Measurements from ENCODE around the gene ANGEL2. TPM values are rescaled to one million over a fixed set of nuclear protein-coding genes. Genes with fewer than 3 reads are reported as not detected.
"Not testable (repeated sequence)": the region's sequence is repeated elsewhere in the genome, so short reads cannot be mapped to it uniquely, and the experiment has no call there.

Gene ANGEL2
- total RNA-seq, 1 experiment from 2014 or later: 25.5 TPM

DNA sequence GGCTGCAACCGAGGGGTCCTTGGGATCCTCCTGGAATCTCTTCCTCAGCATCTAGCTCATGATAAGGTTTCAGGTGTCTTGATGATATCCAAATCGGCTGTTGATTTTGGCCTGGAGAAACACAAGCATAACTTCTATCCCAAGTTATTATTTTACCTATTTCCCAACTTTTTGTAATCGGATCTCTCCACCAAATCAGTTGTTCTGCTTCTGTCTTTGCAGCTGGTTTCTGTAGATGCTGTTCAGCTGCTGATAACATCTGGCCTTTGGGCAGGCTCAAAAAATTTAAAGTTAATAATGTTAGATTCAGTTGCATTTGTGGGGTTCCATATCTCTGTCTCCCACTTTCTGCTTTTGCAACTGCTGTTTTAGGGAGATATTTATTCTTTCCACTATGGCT, 11.4 kb upstream of the ANGEL2 start:
- RAD21 ChIA-PET (ENCODE audit: low non-redundant PET in 1 of 2, low total read pairs in 2 of 2, uncharacterized antibody in 2 of 2, unreplicated experiment in 2 of 2); H2AFZ ChIP-seq (ENCODE audit: low read depth, low read length, poor library complexity, severe bottlenecking); H3K79me2 ChIP-seq (ENCODE audit: insufficient read depth, low read length); BruUV-seq (replicated peaks); H3K27ac ChIP-seq (ENCODE audit: low read depth, low read length); H3K9me3 ChIP-seq (ENCODE audit: control insufficient read depth in 1 of 2, insufficient read depth in 1 of 2, low read depth in 1 of 2, low read length in 2 of 2); H3K4me1 ChIP-seq (ENCODE audit: control insufficient read depth in 1 of 2, insufficient read depth in 2 of 2, low read length in 2 of 2); DNase-seq (ENCODE audit: low read depth, low spot score); ATAC-seq; H3K36me3 ChIP-seq (ENCODE audit: control insufficient read depth in 1 of 2, insufficient read depth in 2 of 2, low read length in 2 of 2); H4K20me1 ChIP-seq (ENCODE audit: insufficient read depth); H3K27me3 ChIP-seq (ENCODE audit: insufficient read depth, low read length); POLR2A ChIA-PET; H3K4me2 ChIP-seq (ENCODE audit: low read length); H3K9ac ChIP-seq (ENCODE audit: low read length); H3K9me2 ChIP-seq (ENCODE audit: insufficient read depth); H3K4me3 ChIP-seq (replicated peaks in 1 of 2; ENCODE audit: low read depth in 1 of 2, low read length in 2 of 2); CTCF ChIA-PET; intact Hi-C loops (cut with micrococcal nuclease): not testable (repeated sequence)

DNA sequence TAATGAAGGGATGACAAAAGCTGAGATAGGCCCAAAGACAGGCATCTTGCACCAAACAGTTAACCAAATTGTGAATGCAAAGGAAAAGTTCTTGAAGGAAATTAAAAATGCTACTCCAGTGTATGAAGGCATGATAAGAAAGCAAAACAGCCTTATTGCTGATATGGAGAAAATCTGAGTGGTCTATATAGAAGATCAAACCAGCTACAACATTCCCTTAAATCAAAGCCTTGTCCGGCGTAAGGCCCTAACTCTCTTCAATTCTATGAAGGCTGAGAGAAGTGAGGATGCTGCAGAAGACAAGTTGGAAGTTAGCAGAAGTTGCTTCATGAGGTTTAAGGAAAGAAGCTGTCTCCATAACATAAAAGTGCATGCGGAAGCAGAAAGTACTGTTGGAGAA, 4.3 kb upstream of the ANGEL2 start:
- peaks cover 0 to 15% of the 10 kb centered on the region in 2 experiments; a peak in 2 of 4 replicates for H3K4me1 ChIP-seq (ENCODE audit: control insufficient read depth in 1 of 2, insufficient read depth in 2 of 2, low read length in 2 of 2)
- no peak for ATAC-seq
- intact Hi-C loops (cut with micrococcal nuclease): no loop called here
- no peak overlapping the region for H3K4me3 ChIP-seq (replicated peaks in 1 of 2; ENCODE audit: low read depth in 1 of 2, low read length in 2 of 2)
- ChIA-PET RAD21 (ENCODE audit: low non-redundant PET in 1 of 2, low total read pairs in 2 of 2, uncharacterized antibody in 2 of 2, unreplicated experiment in 2 of 2) (no interaction called here), POLR2A (no interaction called here), CTCF (no interaction called here)
- H3K4me2 ChIP-seq (ENCODE audit: low read length): no peak overlapping the region
- no peaks in the 10 kb centered on the region for H4K20me1 ChIP-seq (ENCODE audit: insufficient read depth)
- no peaks in the 10 kb centered on the region for H3K27me3 ChIP-seq (ENCODE audit: insufficient read depth, low read length)
- no peak for TF ChIP-seq RAD21 (IDR thresholded peaks at IDR 0.05; ENCODE audit: low read depth)
- TF ChIP-seq FOSL1 (IDR thresholded peaks at IDR 0.05; ENCODE audit: low read depth): no peak
- TF ChIP-seq POLR2AphosphoS5 (IDR thresholded peaks at IDR 0.05; ENCODE audit: low read depth, low read length): no peak
- TF ChIP-seq EZH2phosphoT487 (IDR thresholded peaks at IDR 0.05; ENCODE audit: borderline replicate concordance): no peak
- no peak for TF ChIP-seq CEBPB (IDR thresholded peaks at IDR 0.05; ENCODE audit: low read depth)
- TF ChIP-seq, protein P1, sequence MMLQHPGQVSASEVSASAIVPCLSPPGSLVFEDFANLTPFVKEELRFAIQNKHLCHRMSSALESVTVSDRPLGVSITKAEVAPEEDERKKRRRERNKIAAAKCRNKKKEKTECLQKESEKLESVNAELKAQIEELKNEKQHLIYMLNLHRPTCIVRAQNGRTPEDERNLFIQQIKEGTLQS (IDR thresholded peaks at IDR 0.05): no peak
- no peak for TF ChIP-seq SRF (IDR thresholded peaks at IDR 0.05; ENCODE audit: low read depth)
- TF ChIP-seq POLR2A (IDR thresholded peaks at IDR 0.05; ENCODE audit: borderline replicate concordance, extremely low read depth, insufficient read depth, insufficient read length): no peak
- TF ChIP-seq, protein P2, sequence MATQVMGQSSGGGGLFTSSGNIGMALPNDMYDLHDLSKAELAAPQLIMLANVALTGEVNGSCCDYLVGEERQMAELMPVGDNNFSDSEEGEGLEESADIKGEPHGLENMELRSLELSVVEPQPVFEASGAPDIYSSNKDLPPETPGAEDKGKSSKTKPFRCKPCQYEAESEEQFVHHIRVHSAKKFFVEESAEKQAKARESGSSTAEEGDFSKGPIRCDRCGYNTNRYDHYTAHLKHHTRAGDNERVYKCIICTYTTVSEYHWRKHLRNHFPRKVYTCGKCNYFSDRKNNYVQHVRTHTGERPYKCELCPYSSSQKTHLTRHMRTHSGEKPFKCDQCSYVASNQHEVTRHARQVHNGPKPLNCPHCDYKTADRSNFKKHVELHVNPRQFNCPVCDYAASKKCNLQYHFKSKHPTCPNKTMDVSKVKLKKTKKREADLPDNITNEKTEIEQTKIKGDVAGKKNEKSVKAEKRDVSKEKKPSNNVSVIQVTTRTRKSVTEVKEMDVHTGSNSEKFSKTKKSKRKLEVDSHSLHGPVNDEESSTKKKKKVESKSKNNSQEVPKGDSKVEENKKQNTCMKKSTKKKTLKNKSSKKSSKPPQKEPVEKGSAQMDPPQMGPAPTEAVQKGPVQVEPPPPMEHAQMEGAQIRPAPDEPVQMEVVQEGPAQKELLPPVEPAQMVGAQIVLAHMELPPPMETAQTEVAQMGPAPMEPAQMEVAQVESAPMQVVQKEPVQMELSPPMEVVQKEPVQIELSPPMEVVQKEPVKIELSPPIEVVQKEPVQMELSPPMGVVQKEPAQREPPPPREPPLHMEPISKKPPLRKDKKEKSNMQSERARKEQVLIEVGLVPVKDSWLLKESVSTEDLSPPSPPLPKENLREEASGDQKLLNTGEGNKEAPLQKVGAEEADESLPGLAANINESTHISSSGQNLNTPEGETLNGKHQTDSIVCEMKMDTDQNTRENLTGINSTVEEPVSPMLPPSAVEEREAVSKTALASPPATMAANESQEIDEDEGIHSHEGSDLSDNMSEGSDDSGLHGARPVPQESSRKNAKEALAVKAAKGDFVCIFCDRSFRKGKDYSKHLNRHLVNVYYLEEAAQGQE (IDR thresholded peaks at IDR 0.05; ENCODE audit: low read depth): no peak
- no peak for TF ChIP-seq ZFX (IDR thresholded peaks at IDR 0.05)
- TF ChIP-seq YY1 (IDR thresholded peaks at IDR 0.05; ENCODE audit: extremely low read depth, insufficient replicate concordance, low read depth, low read length): no peak
- no peak for TF ChIP-seq EZH2 (IDR thresholded peaks at IDR 0.05)
- no peak for TF ChIP-seq SIN3A (IDR thresholded peaks at IDR 0.05; ENCODE audit: low read depth)
- no peak for TF ChIP-seq JUND (IDR thresholded peaks at IDR 0.05)
- TF ChIP-seq, protein P3, sequence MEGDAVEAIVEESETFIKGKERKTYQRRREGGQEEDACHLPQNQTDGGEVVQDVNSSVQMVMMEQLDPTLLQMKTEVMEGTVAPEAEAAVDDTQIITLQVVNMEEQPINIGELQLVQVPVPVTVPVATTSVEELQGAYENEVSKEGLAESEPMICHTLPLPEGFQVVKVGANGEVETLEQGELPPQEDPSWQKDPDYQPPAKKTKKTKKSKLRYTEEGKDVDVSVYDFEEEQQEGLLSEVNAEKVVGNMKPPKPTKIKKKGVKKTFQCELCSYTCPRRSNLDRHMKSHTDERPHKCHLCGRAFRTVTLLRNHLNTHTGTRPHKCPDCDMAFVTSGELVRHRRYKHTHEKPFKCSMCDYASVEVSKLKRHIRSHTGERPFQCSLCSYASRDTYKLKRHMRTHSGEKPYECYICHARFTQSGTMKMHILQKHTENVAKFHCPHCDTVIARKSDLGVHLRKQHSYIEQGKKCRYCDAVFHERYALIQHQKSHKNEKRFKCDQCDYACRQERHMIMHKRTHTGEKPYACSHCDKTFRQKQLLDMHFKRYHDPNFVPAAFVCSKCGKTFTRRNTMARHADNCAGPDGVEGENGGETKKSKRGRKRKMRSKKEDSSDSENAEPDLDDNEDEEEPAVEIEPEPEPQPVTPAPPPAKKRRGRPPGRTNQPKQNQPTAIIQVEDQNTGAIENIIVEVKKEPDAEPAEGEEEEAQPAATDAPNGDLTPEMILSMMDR (IDR thresholded peaks at IDR 0.05 in 2 of 3, conservative IDR thresholded peaks at IDR 0.05 in 1 of 3; ENCODE audit: borderline replicate concordance in 1 of 3, insufficient read depth in 1 of 3, low read depth in 2 of 3, low read length in 2 of 3): no peak
- TF ChIP-seq, protein P4, sequence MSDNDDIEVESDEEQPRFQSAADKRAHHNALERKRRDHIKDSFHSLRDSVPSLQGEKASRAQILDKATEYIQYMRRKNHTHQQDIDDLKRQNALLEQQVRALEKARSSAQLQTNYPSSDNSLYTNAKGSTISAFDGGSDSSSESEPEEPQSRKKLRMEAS (IDR thresholded peaks at IDR 0.05): no peak
- no peak for TF ChIP-seq EGR1 (IDR thresholded peaks at IDR 0.05; ENCODE audit: low read depth)
- H2AFZ ChIP-seq (ENCODE audit: low read depth, low read length, poor library complexity, severe bottlenecking): no peak overlapping the region
- no peaks in the 10 kb centered on the region for H3K9me3 ChIP-seq (ENCODE audit: control insufficient read depth in 1 of 2, insufficient read depth in 1 of 2, low read depth in 1 of 2, low read length in 2 of 2)
- 0 out of 2 replicates have a peak, but pooled peaks cover 5% of the 10 kb centered on the region for H3K9me2 ChIP-seq (ENCODE audit: insufficient read depth)
- no peak overlapping the region for H3K9ac ChIP-seq (ENCODE audit: low read length)
- DNase-seq (ENCODE audit: low read depth, low spot score): no peak
- BruUV-seq (replicated peaks): no TSS peak
- no peaks in the 10 kb centered on the region for H3K36me3 ChIP-seq (ENCODE audit: control insufficient read depth in 1 of 2, insufficient read depth in 2 of 2, low read length in 2 of 2)
- H3K79me2 ChIP-seq (ENCODE audit: insufficient read depth, low read length): peaks cover 2% of the 10 kb centered on the region
- no peak overlapping the region for H3K27ac ChIP-seq (ENCODE audit: low read depth, low read length)

Measured in HCT116 (cell line).